ENCODE results near the gene UNC5C.

- TF ChIP-seq CTCF (IDR thresholded peaks at IDR 0.05): peak; percentile 17 to 72 (median 66)
- no peak for TF ChIP-seq POLR2A (IDR thresholded peaks at IDR 0.05)
Observed at GRCh38 chr4:95165926-95166524, 382.7 kb downstream of the UNC5C start.
